ENCODE results near the gene SPINK8.
"Not testable (repeated sequence)": the region's sequence is repeated elsewhere in the genome, so short reads cannot be mapped to it uniquely, and the experiment has no call there.

Gene SPINK8

GRCh38 chr3:48333346-48334245 is at the start of gene SPINK8:
TSS of gene SPINK8 (minus strand) at chr3:48333661. CDS start at chr3:48328341, 5,320 bp downstream.
- not testable (repeated sequence) for H3K9me3 ChIP-seq (ENCODE audit: control insufficient read depth, low read length); H3K4me1 ChIP-seq (ENCODE audit: control insufficient read depth, insufficient read depth, low read length); H3K4me3 ChIP-seq (ENCODE audit: low read length); DNase-seq (ENCODE audit: low read depth); H3K9ac ChIP-seq (ENCODE audit: low read length); H3K36me3 ChIP-seq (ENCODE audit: control insufficient read depth, insufficient read depth, low read length, severe bottlenecking)
- H3K27me3 ChIP-seq (replicated peaks; ENCODE audit: control insufficient read depth, insufficient read depth, low read length) = peaks cover 36% of the 10 kb centered on the region

DNA sequence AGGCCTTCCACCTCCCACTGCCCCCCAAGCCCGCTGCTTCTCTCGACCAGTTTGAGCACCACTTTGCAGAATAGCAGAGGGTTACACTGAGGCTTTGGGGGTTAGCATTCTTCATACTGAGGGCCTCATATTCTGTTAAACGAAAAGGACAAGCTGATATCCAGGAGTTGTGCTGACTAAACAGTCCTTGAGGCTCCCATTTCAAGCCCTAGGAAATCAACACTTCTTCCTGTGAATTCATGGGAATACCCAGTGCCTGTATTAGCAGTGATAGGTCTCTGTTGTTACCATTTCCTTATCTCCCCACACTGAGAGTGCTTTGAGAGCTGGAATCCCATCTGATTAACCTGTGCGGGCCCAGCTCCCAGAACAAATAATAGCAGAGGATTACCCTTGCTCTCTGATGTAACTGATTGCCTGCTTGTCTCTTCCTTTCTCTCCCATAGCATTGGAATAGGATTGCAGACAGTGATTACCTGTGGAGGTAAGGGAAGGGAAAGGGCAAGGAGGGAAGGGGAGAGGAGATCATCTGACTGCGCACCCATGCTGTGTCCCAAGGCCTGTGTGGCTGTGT is 39.5 kb upstream of the SPINK8 start:
- Histone ChIP-seq H3K4me1 (ENCODE audit: control insufficient read depth, insufficient read depth, low read length) (no peaks in the 10 kb centered on the region), H3K9me3 (ENCODE audit: control insufficient read depth, low read length) (no peaks in the 10 kb centered on the region), H3K9ac (ENCODE audit: low read length) (no peak overlapping the region), H3K4me3 (ENCODE audit: low read length) (no peak overlapping the region), H3K27me3 (replicated peaks; ENCODE audit: control insufficient read depth, insufficient read depth, low read length) (peaks cover 18% of the 10 kb centered on the region), H3K36me3 (ENCODE audit: control insufficient read depth, insufficient read depth, low read length, severe bottlenecking) (no peaks in the 10 kb centered on the region)
- no peak for DNase-seq (ENCODE audit: low read depth)

GRCh38 chr3:48372377-48372770 is 38.9 kb upstream of the SPINK8 start:
- Histone ChIP-seq H3K27me3 (replicated peaks; ENCODE audit: control insufficient read depth, insufficient read depth, low read length) (peaks cover 15% of the 10 kb centered on the region), H3K9ac (ENCODE audit: low read length) (no peak overlapping the region), H3K36me3 (ENCODE audit: control insufficient read depth, insufficient read depth, low read length, severe bottlenecking) (no peaks in the 10 kb centered on the region), H3K4me3 (ENCODE audit: low read length) (no peak overlapping the region), H3K9me3 (ENCODE audit: control insufficient read depth, low read length) (no peaks in the 10 kb centered on the region), H3K4me1 (ENCODE audit: control insufficient read depth, insufficient read depth, low read length) (no peaks in the 10 kb centered on the region)
- no peak for DNase-seq (ENCODE audit: low read depth)

DNA sequence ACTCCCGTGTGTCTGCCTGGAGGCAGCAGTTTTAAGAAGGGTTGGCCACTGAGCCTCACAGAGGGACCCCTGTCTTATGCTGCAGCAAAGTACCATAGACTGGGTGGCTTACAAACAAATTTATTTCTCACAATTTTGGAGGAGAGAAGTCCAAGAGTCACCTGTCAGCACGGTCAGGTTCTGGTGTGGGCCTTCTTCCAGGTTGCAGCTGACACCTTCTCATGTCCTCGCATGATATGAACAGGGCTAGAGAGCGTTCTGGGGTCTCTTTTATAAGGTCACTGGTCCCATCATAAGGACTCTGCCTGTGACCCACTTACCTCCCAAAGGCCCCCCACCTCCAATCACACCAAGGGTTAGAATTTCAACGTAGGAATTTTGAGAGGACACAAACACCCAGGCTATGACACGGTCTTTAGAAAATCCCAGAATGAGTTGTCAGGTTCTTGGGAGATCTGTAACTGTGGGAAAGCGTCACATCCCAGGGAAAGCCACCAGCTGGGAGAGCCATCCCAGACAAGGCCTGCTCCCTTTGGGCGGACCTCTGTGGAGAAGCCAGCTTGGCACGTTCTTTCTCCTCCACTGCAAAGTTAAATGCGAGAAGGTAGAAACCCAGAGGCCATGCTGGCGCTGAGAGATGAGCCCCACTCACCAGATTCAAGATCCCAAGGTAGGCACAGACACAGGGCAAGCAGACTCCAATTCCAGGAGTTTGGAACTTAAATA is 38.4 kb upstream of the SPINK8 start, which contains the start of gene FBXW12:
TSS of gene FBXW12 (plus strand) at position 569 of the 726 bp plus-strand sequence. CDS start 549 bp downstream, outside the sequence.
- no peak for DNase-seq (ENCODE audit: low read depth)
- peaks cover 11% of the 10 kb centered on the region for H3K27me3 ChIP-seq (replicated peaks; ENCODE audit: control insufficient read depth, insufficient read depth, low read length)
- no peaks in the 10 kb centered on the region for H3K36me3 ChIP-seq (ENCODE audit: control insufficient read depth, insufficient read depth, low read length, severe bottlenecking)
- no peak within 1 kb of the TSS for H3K4me3 ChIP-seq (ENCODE audit: low read length)
- no peaks in the 10 kb centered on the region for H3K4me1 ChIP-seq (ENCODE audit: control insufficient read depth, insufficient read depth, low read length)
- H3K9ac ChIP-seq (ENCODE audit: low read length) = no peak within 1 kb of the TSS
- no peaks in the 10 kb centered on the region for H3K9me3 ChIP-seq (ENCODE audit: control insufficient read depth, low read length)

DNA sequence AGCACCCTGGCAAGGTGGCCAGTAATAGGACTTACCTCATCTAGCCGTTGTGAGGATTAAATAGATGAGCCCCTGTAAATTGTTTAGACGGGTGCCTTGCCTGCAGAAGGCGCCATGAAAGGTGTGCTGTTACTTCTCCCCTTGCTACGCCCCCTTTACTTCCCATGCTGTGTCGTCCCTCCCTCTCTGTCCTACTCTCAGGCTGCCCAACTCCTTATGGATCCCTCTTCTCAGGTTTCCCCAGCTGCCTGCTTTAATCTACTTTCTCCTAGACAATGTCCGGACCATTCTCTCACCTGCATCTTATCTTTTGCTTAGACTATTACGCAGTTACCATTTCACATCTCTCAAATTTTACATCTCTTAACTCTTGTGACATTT is 36.9 kb upstream of the SPINK8 start:
- no peaks in the 10 kb centered on the region for H3K9me3 ChIP-seq (ENCODE audit: control insufficient read depth, low read length)
- H3K27me3 ChIP-seq (replicated peaks; ENCODE audit: control insufficient read depth, insufficient read depth, low read length) = peaks cover 11% of the 10 kb centered on the region
- H3K9ac ChIP-seq (ENCODE audit: low read length) = no peak overlapping the region
- DNase-seq (ENCODE audit: low read depth) = no peak
- no peaks in the 10 kb centered on the region for H3K4me1 ChIP-seq (ENCODE audit: control insufficient read depth, insufficient read depth, low read length)
- H3K36me3 ChIP-seq (ENCODE audit: control insufficient read depth, insufficient read depth, low read length, severe bottlenecking) = no peaks in the 10 kb centered on the region
- H3K4me3 ChIP-seq (ENCODE audit: low read length) = no peak overlapping the region

GRCh38 chr3:48369693-48370332 is 36.4 kb upstream of the SPINK8 start:
- no peak overlapping the region for H3K4me3 ChIP-seq (ENCODE audit: low read length)
- H3K9ac ChIP-seq (ENCODE audit: low read length) = no peak overlapping the region
- no peaks in the 10 kb centered on the region for H3K4me1 ChIP-seq (ENCODE audit: control insufficient read depth, insufficient read depth, low read length)
- no peaks in the 10 kb centered on the region for H3K36me3 ChIP-seq (ENCODE audit: control insufficient read depth, insufficient read depth, low read length, severe bottlenecking)
- peaks cover 5% of the 10 kb centered on the region for H3K9me3 ChIP-seq (ENCODE audit: control insufficient read depth, low read length)
- H3K27me3 ChIP-seq (replicated peaks; ENCODE audit: control insufficient read depth, insufficient read depth, low read length) = peaks cover 11% of the 10 kb centered on the region
- DNase-seq (ENCODE audit: low read depth) = no peak

- no peak overlapping the region for H3K4me3 ChIP-seq (ENCODE audit: low read length)
- H3K36me3 ChIP-seq (ENCODE audit: control insufficient read depth, insufficient read depth, low read length, severe bottlenecking) = no peaks in the 10 kb centered on the region
- DNase-seq (ENCODE audit: low read depth) = no peak
- H3K27me3 ChIP-seq (replicated peaks; ENCODE audit: control insufficient read depth, insufficient read depth, low read length) = no peaks in the 10 kb centered on the region
- H3K4me1 ChIP-seq (ENCODE audit: control insufficient read depth, insufficient read depth, low read length) = no peaks in the 10 kb centered on the region
- no peak overlapping the region for H3K9ac ChIP-seq (ENCODE audit: low read length)
- H3K9me3 ChIP-seq (ENCODE audit: control insufficient read depth, low read length) = peaks cover 12% of the 10 kb centered on the region
Measured at GRCh38 chr3:48367201-48367600, 33.7 kb upstream of the SPINK8 start.

GRCh38 chr3:48364840-48365239 is 31.4 kb upstream of the SPINK8 start:
- Histone ChIP-seq H3K4me1 (ENCODE audit: control insufficient read depth, insufficient read depth, low read length) (no peaks in the 10 kb centered on the region), H3K9me3 (ENCODE audit: control insufficient read depth, low read length) (peaks cover 25% of the 10 kb centered on the region), H3K27me3 (replicated peaks; ENCODE audit: control insufficient read depth, insufficient read depth, low read length) (no peaks in the 10 kb centered on the region), H3K4me3 (ENCODE audit: low read length) (no peak overlapping the region), H3K36me3 (ENCODE audit: control insufficient read depth, insufficient read depth, low read length, severe bottlenecking) (no peaks in the 10 kb centered on the region), H3K9ac (ENCODE audit: low read length) (no peak overlapping the region)
- DNase-seq (ENCODE audit: low read depth) = no peak

GRCh38 chr3:48361928-48362327 is 28.5 kb upstream of the SPINK8 start:
- no peak for DNase-seq (ENCODE audit: low read depth)
- Histone ChIP-seq H3K4me3 (ENCODE audit: low read length) (no peak overlapping the region), H3K9ac (ENCODE audit: low read length) (no peak overlapping the region), H3K27me3 (replicated peaks; ENCODE audit: control insufficient read depth, insufficient read depth, low read length) (peaks cover 3% of the 10 kb centered on the region), H3K36me3 (ENCODE audit: control insufficient read depth, insufficient read depth, low read length, severe bottlenecking) (no peaks in the 10 kb centered on the region), H3K9me3 (ENCODE audit: control insufficient read depth, low read length) (peaks cover 35% of the 10 kb centered on the region), H3K4me1 (ENCODE audit: control insufficient read depth, insufficient read depth, low read length) (no peaks in the 10 kb centered on the region)

- Histone ChIP-seq H3K9me3 (ENCODE audit: control insufficient read depth, low read length) (peaks cover 23% of the 10 kb centered on the region), H3K36me3 (ENCODE audit: control insufficient read depth, insufficient read depth, low read length, severe bottlenecking) (no peaks in the 10 kb centered on the region), H3K4me3 (ENCODE audit: low read length) (no peak overlapping the region), H3K27me3 (replicated peaks; ENCODE audit: control insufficient read depth, insufficient read depth, low read length) (peaks cover 30% of the 10 kb centered on the region), H3K9ac (ENCODE audit: low read length) (no peak overlapping the region), H3K4me1 (ENCODE audit: control insufficient read depth, insufficient read depth, low read length) (no peaks in the 10 kb centered on the region)
- DNase-seq (ENCODE audit: low read depth) = no peak
Measured at GRCh38 chr3:48356419-48356818, 23.0 kb upstream of the SPINK8 start.

DNA sequence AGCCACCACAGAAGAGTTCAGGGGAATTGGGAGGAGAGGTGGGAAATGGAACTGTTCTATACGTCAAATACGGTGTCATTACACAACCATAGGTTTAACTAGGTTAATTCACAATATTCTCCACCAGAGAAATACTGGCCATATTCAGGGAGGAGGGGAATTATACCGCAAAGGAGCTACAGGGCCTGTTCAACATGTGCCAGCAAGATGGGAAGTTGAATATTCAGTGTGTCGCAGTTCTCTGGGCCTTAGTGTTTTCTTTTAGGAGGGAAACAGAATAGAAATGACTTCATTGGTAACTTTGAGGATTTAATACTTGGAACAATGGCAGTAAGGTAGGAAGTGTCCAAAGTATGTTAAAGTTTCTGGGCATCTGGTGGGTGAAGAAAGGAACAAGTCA is 20.5 kb upstream of the SPINK8 start:
- H3K36me3 ChIP-seq (ENCODE audit: control insufficient read depth, insufficient read depth, low read length, severe bottlenecking) = no peaks in the 10 kb centered on the region
- no peak for DNase-seq (ENCODE audit: low read depth)
- H3K9me3 ChIP-seq (ENCODE audit: control insufficient read depth, low read length) = peaks cover 18% of the 10 kb centered on the region
- no peak overlapping the region for H3K4me3 ChIP-seq (ENCODE audit: low read length)
- no peaks in the 10 kb centered on the region for H3K4me1 ChIP-seq (ENCODE audit: control insufficient read depth, insufficient read depth, low read length)
- H3K9ac ChIP-seq (ENCODE audit: low read length) = no peak overlapping the region
- peaks cover 30% of the 10 kb centered on the region for H3K27me3 ChIP-seq (replicated peaks; ENCODE audit: control insufficient read depth, insufficient read depth, low read length)
